Measurements from ENCODE around the gene KIAA0232. TPM values are rescaled to one million over a fixed set of nuclear protein-coding genes. Genes with fewer than 3 reads are reported as not detected.

The KIAA0232 gene
- polyA plus RNA-seq, 1 donor (not counting 4 experiments of a cell fraction or from before 2014, with no cell fraction given) = 10.0 TPM

GRCh38 chr4:6854098-6854744 is 71.7 kb downstream of the KIAA0232 start:
- no peaks in the 10 kb centered on the region for H3K9me1 ChIP-seq (ENCODE audit: control insufficient read depth, extremely low read depth, insufficient read depth, low read length)
- H3K27me3 ChIP-seq (ENCODE audit: control insufficient read depth, extremely low read depth, insufficient read depth, low read length) = no peaks in the 10 kb centered on the region
- no peak overlapping the region for H2AFZ ChIP-seq (ENCODE audit: control insufficient read depth, low read length)
- H3K9ac ChIP-seq (ENCODE audit: control insufficient read depth, extremely low read depth, insufficient read depth, low read length) = no peak overlapping the region
- no peaks in the 10 kb centered on the region for H3K9me3 ChIP-seq (ENCODE audit: control insufficient read depth, low read depth, low read length)
- no peak for DNase-seq (ENCODE audit: low read depth, low spot score)
- no peaks in the 10 kb centered on the region for H3K4me1 ChIP-seq (ENCODE audit: control insufficient read depth, extremely low read depth, insufficient read depth, low read length)
- FAIRE-seq = no peak
- TF ChIP-seq, protein P1, sequence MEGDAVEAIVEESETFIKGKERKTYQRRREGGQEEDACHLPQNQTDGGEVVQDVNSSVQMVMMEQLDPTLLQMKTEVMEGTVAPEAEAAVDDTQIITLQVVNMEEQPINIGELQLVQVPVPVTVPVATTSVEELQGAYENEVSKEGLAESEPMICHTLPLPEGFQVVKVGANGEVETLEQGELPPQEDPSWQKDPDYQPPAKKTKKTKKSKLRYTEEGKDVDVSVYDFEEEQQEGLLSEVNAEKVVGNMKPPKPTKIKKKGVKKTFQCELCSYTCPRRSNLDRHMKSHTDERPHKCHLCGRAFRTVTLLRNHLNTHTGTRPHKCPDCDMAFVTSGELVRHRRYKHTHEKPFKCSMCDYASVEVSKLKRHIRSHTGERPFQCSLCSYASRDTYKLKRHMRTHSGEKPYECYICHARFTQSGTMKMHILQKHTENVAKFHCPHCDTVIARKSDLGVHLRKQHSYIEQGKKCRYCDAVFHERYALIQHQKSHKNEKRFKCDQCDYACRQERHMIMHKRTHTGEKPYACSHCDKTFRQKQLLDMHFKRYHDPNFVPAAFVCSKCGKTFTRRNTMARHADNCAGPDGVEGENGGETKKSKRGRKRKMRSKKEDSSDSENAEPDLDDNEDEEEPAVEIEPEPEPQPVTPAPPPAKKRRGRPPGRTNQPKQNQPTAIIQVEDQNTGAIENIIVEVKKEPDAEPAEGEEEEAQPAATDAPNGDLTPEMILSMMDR (optimal IDR thresholded peaks at IDR 0.05 in 1 of 3, IDR thresholded peaks at IDR 0.05 in 1 of 3, conservative IDR thresholded peaks at IDR 0.05 in 1 of 3; ENCODE audit: extremely low read depth in 1 of 3, insufficient read depth in 2 of 3, low read length in 3 of 3) = no peak
- no peak for TF ChIP-seq EZH2 (IDR thresholded peaks at IDR 0.05; ENCODE audit: low read length)
- no peaks in the 10 kb centered on the region for H4K20me1 ChIP-seq (ENCODE audit: control insufficient read depth, extremely low read depth, insufficient read depth, low read length)
- H3K79me2 ChIP-seq (ENCODE audit: control insufficient read depth, insufficient read depth, low read length) = peaks cover 10% of the 10 kb centered on the region
- no peak overlapping the region for H3K4me2 ChIP-seq (ENCODE audit: control insufficient read depth, extremely low read depth, insufficient read depth, low read depth, low read length)
- no peak overlapping the region for H3K27ac ChIP-seq (ENCODE audit: control insufficient read depth, insufficient read depth, low read length)
- H3K36me3 ChIP-seq (ENCODE audit: control insufficient read depth in 2 of 2, extremely low read depth in 1 of 2, insufficient read depth in 2 of 2, low read length in 2 of 2) = peaks cover 2 to 10% of the 10 kb centered on the region in 2 experiments
- no peak overlapping the region for H3K4me3 ChIP-seq (ENCODE audit: control insufficient read depth in 2 of 3, extremely low read depth in 1 of 3, insufficient read depth in 2 of 3, low read depth in 1 of 3, low read length in 3 of 3)
- dilution Hi-C loops (cut with MboI; ENCODE audit: extremely low pct_ligation_motif_present, low sequenced_read_pairs) = no loop called here

DNA sequence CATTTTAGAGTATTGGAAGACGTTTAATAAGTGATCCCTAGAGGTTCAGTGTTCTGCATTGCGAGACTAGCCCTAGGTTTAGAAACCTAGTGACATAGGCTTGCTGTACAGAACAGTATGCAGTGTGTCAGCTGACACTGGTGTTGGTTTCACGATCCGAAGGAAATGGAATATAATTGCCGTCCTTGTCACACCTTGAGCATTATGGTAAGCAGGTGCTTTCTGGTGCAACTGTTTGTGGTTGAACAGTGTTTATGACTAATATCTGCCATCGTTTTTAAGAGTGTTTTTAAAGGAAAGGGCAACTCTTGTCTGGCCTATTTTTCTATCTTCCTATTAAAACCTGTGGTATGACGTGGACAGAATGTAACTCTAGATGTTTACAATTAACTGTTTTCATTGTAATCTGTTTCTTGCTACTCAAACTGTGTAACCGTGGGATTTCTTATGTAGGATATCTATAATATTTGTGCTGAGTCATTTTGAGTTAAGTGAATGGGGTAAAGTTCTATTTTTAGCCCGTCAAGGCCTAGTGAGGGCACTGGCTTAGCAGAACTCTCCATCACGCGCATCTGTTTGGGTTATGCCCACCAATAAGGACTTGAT is 73.3 kb downstream of the KIAA0232 start:
- H3K36me3 ChIP-seq (ENCODE audit: control insufficient read depth in 2 of 2, extremely low read depth in 1 of 2, insufficient read depth in 2 of 2, low read length in 2 of 2) = peaks cover 4 to 20% of the 10 kb centered on the region in 2 experiments
- no peaks in the 10 kb centered on the region for H3K9me1 ChIP-seq (ENCODE audit: control insufficient read depth, extremely low read depth, insufficient read depth, low read length)
- H3K4me1 ChIP-seq (ENCODE audit: control insufficient read depth, extremely low read depth, insufficient read depth, low read length) = no peaks in the 10 kb centered on the region
- no peaks in the 10 kb centered on the region for H3K9me3 ChIP-seq (ENCODE audit: control insufficient read depth, low read depth, low read length)
- dilution Hi-C loops (cut with MboI; ENCODE audit: extremely low pct_ligation_motif_present, low sequenced_read_pairs) = no loop called here
- H3K9ac ChIP-seq (ENCODE audit: control insufficient read depth, extremely low read depth, insufficient read depth, low read length) = no peak overlapping the region
- TF ChIP-seq, protein P1 (optimal IDR thresholded peaks at IDR 0.05 in 1 of 3, IDR thresholded peaks at IDR 0.05 in 1 of 3, conservative IDR thresholded peaks at IDR 0.05 in 1 of 3; ENCODE audit: extremely low read depth in 1 of 3, insufficient read depth in 2 of 3, low read length in 3 of 3) = no peak
- TF ChIP-seq EZH2 (IDR thresholded peaks at IDR 0.05; ENCODE audit: low read length) = no peak
- DNase-seq (ENCODE audit: low read depth, low spot score) (no peak), FAIRE-seq (no peak)
- H3K79me2 ChIP-seq (ENCODE audit: control insufficient read depth, insufficient read depth, low read length) = peaks cover 10% of the 10 kb centered on the region
- no peaks in the 10 kb centered on the region for H3K27me3 ChIP-seq (ENCODE audit: control insufficient read depth, extremely low read depth, insufficient read depth, low read length)
- H4K20me1 ChIP-seq (ENCODE audit: control insufficient read depth, extremely low read depth, insufficient read depth, low read length) = no peaks in the 10 kb centered on the region
- H3K4me2 ChIP-seq (ENCODE audit: control insufficient read depth, extremely low read depth, insufficient read depth, low read depth, low read length) = no peak overlapping the region
- no peak overlapping the region for H3K4me3 ChIP-seq (ENCODE audit: control insufficient read depth in 2 of 3, extremely low read depth in 1 of 3, insufficient read depth in 2 of 3, low read depth in 1 of 3, low read length in 3 of 3)
- H3K27ac ChIP-seq (ENCODE audit: control insufficient read depth, insufficient read depth, low read length) = no peak overlapping the region
- H2AFZ ChIP-seq (ENCODE audit: control insufficient read depth, low read length) = no peak overlapping the region

Data from keratinocyte (primary cell).